Chondrocyte (in vitro differentiated cells): ENCODE results near the gene HIF1AN. TPM values are rescaled to one million over a fixed set of nuclear protein-coding genes. Genes with fewer than 3 reads are reported as not detected.

Source experiments
- DNase-seq: peaks from one replicate; pipeline ENCODE4 v3.0.0; 2021; ENCODE audit warnings: mixed read lengths, low spot score
- H3K27ac Mint-ChIP-seq: one replicate; pipeline ENCODE4 v1.8.0; 2021; ENCODE audit warnings: mild to moderate bottlenecking, moderate library complexity, mixed read lengths; ENCODE audit not compliant: unreplicated experiment
- H3K27me3 Mint-ChIP-seq: 2 replicates; pipeline ENCODE4 v1.8.0; 2021; ENCODE audit warnings: low read depth, mixed read lengths
- H3K36me3 Mint-ChIP-seq: 2 replicates; pipeline ENCODE4 v1.8.0; 2021; ENCODE audit warnings: low read depth, mixed read lengths
- H3K4me1 Mint-ChIP-seq: 2 replicates; pipeline ENCODE4 v1.8.0; 2021; ENCODE audit warnings: low read depth, mild to moderate bottlenecking, mixed read lengths
- H3K4me3 Mint-ChIP-seq: one replicate; pipeline ENCODE4 v1.8.0; 2021; ENCODE audit warnings: mild to moderate bottlenecking, moderate library complexity, mixed read lengths; ENCODE audit not compliant: unreplicated experiment
- H3K9me3 Mint-ChIP-seq: 2 replicates; pipeline ENCODE4 v1.8.0; 2021; ENCODE audit warnings: low read depth, mixed read lengths
- CTCF ChIP-seq: fragments of 200-600 bp; sonication (generic); IDR thresholded peaks from 2 replicates; pipeline ENCODE4 v1.5.0; 2021; ENCODE audit warnings: antibody characterized with exemption, mild to moderate bottlenecking, moderate library complexity
- total RNA-seq: library from RNA; stranded (reverse); gene quantifications from 3 replicates; pipeline ENCODE4 v1.2.1, GENCODE V29; 2021

Gene HIF1AN
- total RNA-seq, 1 donor from 2014 or later = 43.1 TPM

- Mint-ChIP-seq H3K4me3 (no peak overlapping the region), H3K36me3 (no peaks in the 10 kb centered on the region), H3K27ac (no peak overlapping the region), H3K27me3 (no peaks in the 10 kb centered on the region), H3K9me3 (no peaks in the 10 kb centered on the region), H3K4me1 (peaks cover 5% of the 10 kb centered on the region)
- TF ChIP-seq CTCF = no peak
- no peak for DNase-seq
These were observed 417 bp upstream of the HIF1AN start for GRCh38 chr10:100535338-100535714.

GRCh38 chr10:100537475-100537874, 1.7 kb downstream of the HIF1AN start:
- Mint-ChIP-seq H3K27ac (no peak overlapping the region), H3K4me1 (peaks cover 7% of the 10 kb centered on the region), H3K27me3 (no peaks in the 10 kb centered on the region), H3K36me3 (no peaks in the 10 kb centered on the region), H3K9me3 (no peaks in the 10 kb centered on the region), H3K4me3 (no peak overlapping the region)
- DNase-seq = no peak
- TF ChIP-seq CTCF = no peak

- TF ChIP-seq CTCF = no peak
- no peak overlapping the region for H3K4me3 Mint-ChIP-seq
- peaks cover 3% of the 10 kb centered on the region for H3K4me1 Mint-ChIP-seq
- H3K9me3 Mint-ChIP-seq = no peaks in the 10 kb centered on the region
- peaks cover 33% of the 10 kb centered on the region for H3K36me3 Mint-ChIP-seq
- no peak overlapping the region for H3K27ac Mint-ChIP-seq
- DNase-seq = no peak
- H3K27me3 Mint-ChIP-seq = no peaks in the 10 kb centered on the region
These were observed 9.2 kb downstream of the HIF1AN start for GRCh38 chr10:100544950-100545349.

DNA sequence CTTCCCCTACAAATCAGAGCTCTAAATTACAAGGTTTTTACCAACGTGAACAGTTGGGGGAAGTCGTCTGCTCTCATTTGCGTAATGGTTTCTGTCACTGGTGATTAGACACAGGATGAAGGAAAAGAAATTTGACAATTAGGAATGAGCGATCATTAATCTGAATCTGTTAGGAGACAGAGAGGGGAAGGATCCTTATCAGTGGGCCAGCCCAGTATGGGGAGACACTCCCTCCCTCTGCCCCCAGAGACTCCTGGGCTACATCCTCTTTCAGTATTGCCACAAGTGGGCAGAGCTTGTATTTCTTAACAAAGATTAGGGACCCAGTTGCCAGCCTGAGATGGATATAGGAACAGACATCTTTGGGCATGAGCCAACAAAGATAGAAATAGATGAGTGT, 15.5 kb downstream of the HIF1AN start:
- H3K36me3 Mint-ChIP-seq = peaks cover 27% of the 10 kb centered on the region
- H3K9me3 Mint-ChIP-seq = no peaks in the 10 kb centered on the region
- H3K4me1 Mint-ChIP-seq = no peaks in the 10 kb centered on the region
- DNase-seq = no peak
- no peak for TF ChIP-seq CTCF
- no peak overlapping the region for H3K4me3 Mint-ChIP-seq
- no peak overlapping the region for H3K27ac Mint-ChIP-seq
- H3K27me3 Mint-ChIP-seq = no peaks in the 10 kb centered on the region

GRCh38 chr10:100551738-100552137, 16.0 kb downstream of the HIF1AN start:
- H3K9me3 Mint-ChIP-seq = no peaks in the 10 kb centered on the region
- peaks cover 28% of the 10 kb centered on the region for H3K36me3 Mint-ChIP-seq
- no peak overlapping the region for H3K4me3 Mint-ChIP-seq
- no peaks in the 10 kb centered on the region for H3K4me1 Mint-ChIP-seq
- no peaks in the 10 kb centered on the region for H3K27me3 Mint-ChIP-seq
- TF ChIP-seq CTCF = no peak
- no peak for DNase-seq
- no peak overlapping the region for H3K27ac Mint-ChIP-seq
